Gastrocnemius medialis (tissue), 4 donors: ENCODE measurements around the gene CREBBP.

Experiments used
- CTCF ChIP-seq, 5 experiments: fragments of 450-650 bp in 3 of 5; fragments of 200-600 bp in 2 of 5; sonication (generic) in 2 of 5; IDR thresholded peaks in 4 of 5; conservative IDR thresholded peaks in 1 of 5; 1 replicate in 4 of 5; 2 replicates in 1 of 5; pipeline ENCODE4 v1.5.1; 2016 to 2019; ENCODE audit warnings: antibody characterized with exemption in 5 of 5, mild to moderate bottlenecking in 3 of 5, moderate library complexity in 3 of 5
- POLR2A ChIP-seq, 2 donors: fragments of 450-650 bp; IDR thresholded peaks; one replicate each; pipeline ENCODE4 v1.6.1; 2017; ENCODE audit warnings: antibody characterized with exemption in 2 of 2, mild to moderate bottlenecking in 2 of 2, moderate library complexity in 2 of 2

- TF ChIP-seq CTCF (IDR thresholded peaks at IDR 0.05 in 4 of 5, conservative IDR thresholded peaks at IDR 0.05 in 1 of 5) (no peak), POLR2A (IDR thresholded peaks at IDR 0.05) (no peak)
Measured at GRCh38 chr16:3718628-3719027, 161.9 kb downstream of the CREBBP start.
